Choroid plexus epithelial cell (primary cell): ENCODE data around the gene KCNJ8.
"Not testable (repeated sequence)": the region's sequence is repeated elsewhere in the genome, so short reads cannot be mapped to it uniquely, and the experiment has no call there.

Experiments
- DNase-seq: peaks from one replicate; pipeline ENCODE4 v3.0.0-alpha.2; 2010; ENCODE audit warnings: low read depth
- H3K4me3 ChIP-seq: 2 replicates; pipeline ENCODE4 v1.5.1; 2011; ENCODE audit warnings: low read depth, mild to moderate bottlenecking, control low read depth, low read length, moderate library complexity
- CTCF ChIP-seq: conservative IDR thresholded peaks from 2 replicates; pipeline ENCODE4 v1.5.1; 2011; ENCODE audit warnings: low read depth, mild to moderate bottlenecking, control low read depth, inconsistent platforms, low read length, moderate library complexity

KCNJ8 gene

GRCh38 chr12:21786041-21786531 lies 11.6 kb upstream of the KCNJ8 start:
- TF ChIP-seq CTCF = no peak
- no peak for DNase-seq
- H3K4me3 ChIP-seq = no peak overlapping the region

GRCh38 chr12:21782723-21783122 lies 8.2 kb upstream of the KCNJ8 start:
- not testable (repeated sequence) for H3K4me3 ChIP-seq, DNase-seq

- DNase-seq = no peak
- TF ChIP-seq CTCF = no peak
- no peak overlapping the region for H3K4me3 ChIP-seq
Measured at GRCh38 chr12:21780786-21781185, 6.3 kb upstream of the KCNJ8 start.

GRCh38 chr12:21776175-21776574 lies 1.7 kb upstream of the KCNJ8 start:
- TF ChIP-seq CTCF = no peak
- no peak overlapping the region for H3K4me3 ChIP-seq
- DNase-seq = no peak

- no peak for DNase-seq
- peak overlapping the region; percentile 62 for H3K4me3 ChIP-seq
- TF ChIP-seq CTCF = no peak
Measured at GRCh38 chr12:21775133-21775820, 771 bp upstream of the KCNJ8 start.

GRCh38 chr12:21773806-21774205 lies 700 bp downstream of the KCNJ8 start:
- peak; percentile 10 for DNase-seq
- H3K4me3 ChIP-seq = peak overlapping the region; percentile 62
- no peak for TF ChIP-seq CTCF

GRCh38 chr12:21773263-21773741 lies 1.2 kb downstream of the KCNJ8 start:
- TF ChIP-seq CTCF = peak; percentile 55
- DNase-seq = peak; percentile 34
- peak overlapping the region; percentile 28 for H3K4me3 ChIP-seq
